Tibial nerve (tissue), 4 donors: ENCODE measurements around the gene SMARCA4. TPM values are rescaled to one million over a fixed set of nuclear protein-coding genes. Genes with fewer than 3 reads are reported as not detected.

ENCODE experiments used
- DNase-seq, 2 donors: peaks; one replicate each; pipeline ENCODE4 v3.0.0-alpha.2; 2019; ENCODE audit warnings: low spot score in 2 of 2
- H3K27ac ChIP-seq, 4 donors: fragments of 200-600 bp; sonication (generic) in 3 of 4; one replicate each; pipeline ENCODE4 v1.5.1; 2017 to 2019; ENCODE audit warnings: mild to moderate bottlenecking in 1 of 4
- H3K27me3 ChIP-seq, 2 donors: fragments of 200-600 bp; sonication (generic) in 1 of 2; one replicate each; pipeline versions ENCODE4 v1.5.1 to v1.6.0; 2017 to 2019
- H3K36me3 ChIP-seq, 3 donors: fragments of 200-600 bp; sonication (generic); one replicate each; pipeline ENCODE4 v1.5.1; 2018 to 2019
- H3K4me1 ChIP-seq, 4 donors: fragments of 200-600 bp; sonication (generic) in 3 of 4; one replicate each; pipeline ENCODE4 v1.5.1; 2017 to 2019
- H3K4me3 ChIP-seq, 4 donors: fragments of 200-600 bp; sonication (generic) in 3 of 4; one replicate each; pipeline ENCODE4 v1.5.1; 2017 to 2019; ENCODE audit warnings: mild to moderate bottlenecking in 1 of 4, moderate library complexity in 1 of 4
- H3K9me3 ChIP-seq, 4 donors: fragments of 200-600 bp; sonication (generic) in 3 of 4; one replicate each; pipeline ENCODE4 v1.5.1; 2017 to 2019
- CTCF ChIP-seq, 5 experiments: fragments of 200-600 bp in 3 of 5; fragments of 450-650 bp in 2 of 5; sonication (generic) in 3 of 5; IDR thresholded peaks; one replicate each; pipeline ENCODE4 v1.5.1; 2016 to 2019; ENCODE audit warnings: antibody characterized with exemption in 5 of 5, mild to moderate bottlenecking in 3 of 5, moderate library complexity in 2 of 5
- EP300 ChIP-seq, 2 donors: sonication (generic); formaldehyde crosslinking; IDR thresholded peaks; one replicate each; pipeline ENCODE4 v1.6.1; 2017; ENCODE audit warnings: antibody characterized with exemption in 2 of 2, mild to moderate bottlenecking in 1 of 2
- POLR2A ChIP-seq, 2 donors: fragments of 450-650 bp; IDR thresholded peaks; one replicate each; pipeline ENCODE4 v1.6.1; 2017; ENCODE audit warnings: antibody characterized with exemption in 2 of 2, mild to moderate bottlenecking in 2 of 2, moderate library complexity in 2 of 2
- WGBS, 2 donors: methylation state at CpG; one replicate each; pipeline ENCODE4 v1.1.5; 2018; 5-methylcytosine and 5-hydroxymethylcytosine counted together
- total RNA-seq, 4 donors: library from RNA; depleted of rRNA; stranded (reverse); fragments of >200 nt; gene quantifications; one replicate each; pipeline ENCODE4 v1.1.0, GENCODE V29; 2016

Gene SMARCA4
- total RNA-seq, 4 donors from 2014 or later, result 54.2 to 122 (median 73.9) TPM

- no peaks in the 10 kb centered on the region for H3K27me3 ChIP-seq
- TF ChIP-seq POLR2A (IDR thresholded peaks at IDR 0.05) (no peak), EP300 (IDR thresholded peaks at IDR 0.05) (no peak)
- 69 to 78% methylated on average over 3 to 4 of the region's 4 CpGs for WGBS, 2 donors
- no peak for DNase-seq
- no peak overlapping the region for H3K27ac ChIP-seq
- H3K36me3 ChIP-seq, result peaks cover 0 to 79% (median 0%) of the 10 kb centered on the region in 3 donors
- no peak overlapping the region for H3K4me3 ChIP-seq
- peaks cover 0 to 9% (median 0%) of the 10 kb centered on the region in 4 donors for H3K4me1 ChIP-seq
- no peaks in the 10 kb centered on the region for H3K9me3 ChIP-seq
Measured at GRCh38 chr19:11053817-11054195, 93.0 kb downstream of the SMARCA4 start.

GRCh38 chr19:11054200-11054599, 93.4 kb downstream of the SMARCA4 start:
- TF ChIP-seq EP300 (IDR thresholded peaks at IDR 0.05), result no peak
- peaks cover 0 to 5% (median 0%) of the 10 kb centered on the region in 4 donors for H3K4me1 ChIP-seq
- H3K27me3 ChIP-seq, result no peaks in the 10 kb centered on the region
- H3K36me3 ChIP-seq, result peaks cover 0 to 79% (median 0%) of the 10 kb centered on the region in 3 donors
- H3K4me3 ChIP-seq, result no peak overlapping the region
- 88 to 94% methylated on average over 6 to 8 of the region's 8 CpGs for whole genome bisulfite sequencing, 2 donors
- no peaks in the 10 kb centered on the region for H3K9me3 ChIP-seq
- DNase-seq, result no peak
- H3K27ac ChIP-seq, result no peak overlapping the region

- Histone ChIP-seq H3K27me3 (no peaks in the 10 kb centered on the region), H3K27ac (no peak overlapping the region), H3K36me3 (peaks cover 0 to 80% (median 0%) of the 10 kb centered on the region in 3 donors), H3K4me1 (peaks cover 0 to 3% (median 0%) of the 10 kb centered on the region in 4 donors), H3K4me3 (no peak overlapping the region), H3K9me3 (no peaks in the 10 kb centered on the region)
- 73 to 79% methylated on average over 8 of the region's 8 CpGs for WGBS, 2 donors
- no peak for DNase-seq
- no peak for TF ChIP-seq CTCF (IDR thresholded peaks at IDR 0.05)
- TF ChIP-seq EP300 (IDR thresholded peaks at IDR 0.05), result no peak
- TF ChIP-seq POLR2A (IDR thresholded peaks at IDR 0.05), result no peak
Measured at GRCh38 chr19:11054628-11055027, 93.8 kb downstream of the SMARCA4 start.

GRCh38 chr19:11058246-11059030, 97.6 kb downstream of the SMARCA4 start:
- 90 to 92% methylated on average over 20 to 31 of the region's 34 CpGs for WGBS, 2 donors
- no peak for TF ChIP-seq CTCF (IDR thresholded peaks at IDR 0.05)
- TF ChIP-seq EP300 (IDR thresholded peaks at IDR 0.05), result no peak
- TF ChIP-seq POLR2A (IDR thresholded peaks at IDR 0.05), result no peak
- Histone ChIP-seq H3K4me3 (no peak overlapping the region), H3K27me3 (no peaks in the 10 kb centered on the region), H3K9me3 (no peaks in the 10 kb centered on the region), H3K4me1 (no peaks in the 10 kb centered on the region), H3K36me3 (peaks cover 0 to 92% (median 0%) of the 10 kb centered on the region in 3 donors), H3K27ac (no peak overlapping the region)
- DNase-seq, result no peak

- Histone ChIP-seq H3K9me3 (no peaks in the 10 kb centered on the region), H3K4me3 (no peak overlapping the region), H3K4me1 (no peaks in the 10 kb centered on the region), H3K27ac (no peak overlapping the region), H3K36me3 (peaks cover 0 to 88% (median 0%) of the 10 kb centered on the region in 3 donors), H3K27me3 (no peaks in the 10 kb centered on the region)
- DNase-seq, result no peak
- no peak for TF ChIP-seq EP300 (IDR thresholded peaks at IDR 0.05)
- TF ChIP-seq CTCF (IDR thresholded peaks at IDR 0.05), result no peak
- no peak for TF ChIP-seq POLR2A (IDR thresholded peaks at IDR 0.05)
- WGBS, 2 donors, result 89 to 93% methylated on average over 41 to 43 of the region's 43 CpGs
Measured at GRCh38 chr19:11059511-11060358, 98.9 kb downstream of the SMARCA4 start.

- DNase-seq, result no peak
- TF ChIP-seq CTCF (IDR thresholded peaks at IDR 0.05) (no peak), EP300 (IDR thresholded peaks at IDR 0.05) (no peak), POLR2A (IDR thresholded peaks at IDR 0.05) (no peak)
- Histone ChIP-seq H3K27me3 (no peaks in the 10 kb centered on the region), H3K36me3 (peaks cover 0 to 91% (median 0%) of the 10 kb centered on the region in 3 donors), H3K4me3 (no peak overlapping the region), H3K27ac (no peak overlapping the region), H3K4me1 (no peaks in the 10 kb centered on the region), H3K9me3 (peaks cover 0 to under 1% (median 0%) of the 10 kb centered on the region in 4 donors)
- WGBS, 2 donors, result 83 to 88% methylated on average over 14 of the region's 14 CpGs
Measured at GRCh38 chr19:11061952-11062351, 101.1 kb downstream of the SMARCA4 start.
